Endodermal cell (in vitro differentiated cells): ENCODE data around the gene CACNA1A. TPM values are rescaled to one million over a fixed set of nuclear protein-coding genes. Genes with fewer than 3 reads are reported as not detected.
"Not testable (repeated sequence)": the region's sequence is repeated elsewhere in the genome, so short reads cannot be mapped to it uniquely, and the experiment has no call there.

ENCODE experiments used
- DNase-seq: peaks from one replicate; pipeline ENCODE4 v3.0.0-alpha.2; 2017
- H3K27ac ChIP-seq: 2 replicates; pipeline ENCODE4 v1.5.1; 2013; ENCODE audit warnings: mild to moderate bottlenecking, low read depth, low read length, moderate library complexity
- H3K27me3 ChIP-seq: 2 replicates; pipeline ENCODE4 v1.6.1; 2013; ENCODE audit warnings: mild to moderate bottlenecking, low read length, moderate library complexity; ENCODE audit not compliant: insufficient read depth, control insufficient read depth, poor library complexity, severe bottlenecking
- H3K36me3 ChIP-seq: 2 replicates; pipeline ENCODE4 v1.7.0; 2013; ENCODE audit warnings: mild to moderate bottlenecking, low read length, moderate library complexity; ENCODE audit not compliant: control insufficient read depth, insufficient read depth
- H3K4me1 ChIP-seq: one replicate; pipeline ENCODE4 v1.7.0; 2013; ENCODE audit warnings: low read length; ENCODE audit not compliant: control insufficient read depth, insufficient read depth
- H3K4me3 ChIP-seq: 2 replicates; pipeline ENCODE4 v1.5.1; 2013; ENCODE audit warnings: mild to moderate bottlenecking, low read length, moderate library complexity
- H3K9ac ChIP-seq: 2 replicates; pipeline ENCODE4 v1.6.1; 2013; ENCODE audit warnings: mild to moderate bottlenecking, low read length, moderate library complexity; ENCODE audit not compliant: poor library complexity, severe bottlenecking; ENCODE audit errors: extremely low read depth
- H3K9me3 ChIP-seq: 2 replicates; pipeline ENCODE4 v1.6.1; 2013; ENCODE audit warnings: mild to moderate bottlenecking, low read length, moderate library complexity; ENCODE audit not compliant: control insufficient read depth
- H3K27ac Mint-ChIP-seq: 2 replicates; pipeline ENCODE4 v1.8.0; 2020; ENCODE audit warnings: mixed read lengths
- H3K27me3 Mint-ChIP-seq: 2 replicates; pipeline ENCODE4 v1.8.0; 2021; ENCODE audit warnings: mild to moderate bottlenecking, mixed read lengths; ENCODE audit not compliant: insufficient read depth
- H3K36me3 Mint-ChIP-seq: 2 replicates; pipeline ENCODE4 v1.8.0; 2020; ENCODE audit warnings: low read depth, mixed read lengths
- H3K4me1 Mint-ChIP-seq: 2 replicates; pipeline ENCODE4 v1.8.0; 2020; ENCODE audit warnings: mixed read lengths
- H3K4me3 Mint-ChIP-seq: 2 replicates; pipeline ENCODE4 v1.8.0; 2020; ENCODE audit warnings: mild to moderate bottlenecking, moderate library complexity, mixed read lengths
- H3K9me3 Mint-ChIP-seq: 2 replicates; pipeline ENCODE4 v1.8.0; 2020; ENCODE audit warnings: mild to moderate bottlenecking, mixed read lengths
- WGBS, 2 experiments: methylation state at CpG; one replicate each; pipeline versions ENCODE4 v1.1.5 to v1.1.7; 2013; ENCODE audit warnings: missing lambda C conversion rate in 2 of 2, mixed read lengths in 1 of 2; ENCODE audit not compliant: insufficient coverage in 1 of 2, insufficient read length in 1 of 2; 5-methylcytosine and 5-hydroxymethylcytosine counted together
- total RNA-seq, 2 donors: library from RNA; stranded (reverse); fragmentation: NEBNext Ultra II Directional in 1 of 2; extraction: Animal tissue kit (Norgen Biotek cat#: 25700) in 1 of 2; gene quantifications; 2 replicates in 1 of 2; 3 replicates in 1 of 2; pipeline ENCODE4 v1.2.1, GENCODE V29; 2021
- TF ChIP-seq, protein P1 (sequence below): fragments of 200-600 bp; sonication (generic); conservative IDR thresholded peaks from 2 replicates; pipeline ENCODE4 v1.5.0; 2021; ENCODE audit warnings: antibody characterized with exemption, mild to moderate bottlenecking

CACNA1A gene
- total RNA-seq, 2 donors from 2014 or later, result 8.0 to 10.6 TPM

- H3K9ac ChIP-seq, result no peak overlapping the region
- no peak overlapping the region for H3K27ac ChIP-seq
- Mint-ChIP-seq H3K27me3 (no peaks in the 10 kb centered on the region), H3K9me3 (peaks cover 6% of the 10 kb centered on the region), H3K4me3 (no peak overlapping the region), H3K36me3 (no peaks in the 10 kb centered on the region), H3K4me1 (no peaks in the 10 kb centered on the region), H3K27ac (no peak overlapping the region)
- no peaks in the 10 kb centered on the region for H3K27me3 ChIP-seq
- 81 to 92% methylated on average over 13 to 19 of the region's 19 CpGs for WGBS, 2 experiments
- no peaks in the 10 kb centered on the region for H3K4me1 ChIP-seq
- H3K36me3 ChIP-seq, result no peaks in the 10 kb centered on the region
- no peak overlapping the region for H3K4me3 ChIP-seq
- TF ChIP-seq, protein P1, sequence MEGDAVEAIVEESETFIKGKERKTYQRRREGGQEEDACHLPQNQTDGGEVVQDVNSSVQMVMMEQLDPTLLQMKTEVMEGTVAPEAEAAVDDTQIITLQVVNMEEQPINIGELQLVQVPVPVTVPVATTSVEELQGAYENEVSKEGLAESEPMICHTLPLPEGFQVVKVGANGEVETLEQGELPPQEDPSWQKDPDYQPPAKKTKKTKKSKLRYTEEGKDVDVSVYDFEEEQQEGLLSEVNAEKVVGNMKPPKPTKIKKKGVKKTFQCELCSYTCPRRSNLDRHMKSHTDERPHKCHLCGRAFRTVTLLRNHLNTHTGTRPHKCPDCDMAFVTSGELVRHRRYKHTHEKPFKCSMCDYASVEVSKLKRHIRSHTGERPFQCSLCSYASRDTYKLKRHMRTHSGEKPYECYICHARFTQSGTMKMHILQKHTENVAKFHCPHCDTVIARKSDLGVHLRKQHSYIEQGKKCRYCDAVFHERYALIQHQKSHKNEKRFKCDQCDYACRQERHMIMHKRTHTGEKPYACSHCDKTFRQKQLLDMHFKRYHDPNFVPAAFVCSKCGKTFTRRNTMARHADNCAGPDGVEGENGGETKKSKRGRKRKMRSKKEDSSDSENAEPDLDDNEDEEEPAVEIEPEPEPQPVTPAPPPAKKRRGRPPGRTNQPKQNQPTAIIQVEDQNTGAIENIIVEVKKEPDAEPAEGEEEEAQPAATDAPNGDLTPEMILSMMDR, result no peak
- DNase-seq, result no peak
- H3K9me3 ChIP-seq, result no peaks in the 10 kb centered on the region
Observed at GRCh38 chr19:13190781-13191540, 315.3 kb downstream of the CACNA1A start.

DNA sequence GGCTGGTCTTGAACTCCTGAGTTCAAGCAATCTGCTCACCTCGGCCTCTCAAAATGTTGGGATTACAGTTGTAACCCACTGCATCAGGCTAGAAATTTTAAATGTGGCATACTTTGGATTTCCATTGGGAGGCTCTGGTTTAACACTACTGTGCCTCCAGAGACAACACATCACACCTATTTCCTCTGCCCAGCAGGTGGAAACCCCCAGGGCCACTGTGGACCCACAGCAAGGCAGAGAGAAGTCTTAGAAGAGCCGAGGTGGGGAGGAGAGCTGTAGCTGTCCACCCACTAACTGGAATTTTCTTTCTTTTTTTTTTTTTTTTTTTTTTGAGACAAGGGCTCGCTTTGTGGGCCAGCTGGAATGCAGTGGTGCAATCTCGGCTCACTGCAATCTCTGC lies 316.7 kb downstream of the CACNA1A start:
- Histone ChIP-seq H3K36me3 (no peaks in the 10 kb centered on the region), H3K4me1 (no peaks in the 10 kb centered on the region)
- no peaks in the 10 kb centered on the region for H3K4me1 Mint-ChIP-seq

DNA sequence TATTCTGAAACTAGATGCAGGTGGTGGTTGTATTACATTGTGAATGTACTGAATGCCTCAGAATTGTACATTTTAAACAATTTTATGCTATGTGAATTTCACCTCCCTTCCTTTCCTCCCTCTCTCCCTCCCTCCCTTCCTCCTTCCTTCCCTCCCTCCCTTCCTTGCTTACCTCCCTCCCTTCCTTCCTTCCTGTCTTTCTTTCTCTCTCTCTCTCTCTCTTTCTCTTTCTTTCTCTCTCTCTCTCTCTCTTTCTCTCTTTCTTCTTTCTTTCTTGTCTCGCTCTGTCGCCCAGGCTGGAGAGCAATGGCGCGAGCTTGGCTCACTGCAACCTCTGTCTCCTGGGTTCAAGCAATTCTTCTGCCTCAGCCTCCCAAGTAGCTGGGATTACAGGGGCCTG lies 318.9 kb downstream of the CACNA1A start:
- H3K27ac Mint-ChIP-seq, result no peak overlapping the region
- Histone ChIP-seq H3K4me3 (no peak overlapping the region), H3K27me3 (no peaks in the 10 kb centered on the region), H3K9ac (no peak overlapping the region), H3K4me1 (no peaks in the 10 kb centered on the region), H3K9me3 (no peaks in the 10 kb centered on the region), H3K36me3 (no peaks in the 10 kb centered on the region), H3K27ac (no peak overlapping the region)
- H3K4me3 Mint-ChIP-seq, result no peak overlapping the region
- peaks cover 6% of the 10 kb centered on the region for H3K9me3 Mint-ChIP-seq
- WGBS, 2 experiments, result 90 to 92% methylated on average over 4 of the region's 4 CpGs
- H3K27me3 Mint-ChIP-seq, result no peaks in the 10 kb centered on the region
- H3K4me1 Mint-ChIP-seq, result no peaks in the 10 kb centered on the region
- DNase-seq, result no peak
- H3K36me3 Mint-ChIP-seq, result no peaks in the 10 kb centered on the region
- TF ChIP-seq, protein P1, result no peak

More for the DNA sequence above, 316.7 kb downstream of the CACNA1A start:
- no peak overlapping the region for H3K4me3 ChIP-seq
- TF ChIP-seq, protein P1, result no peak
- H3K4me3 Mint-ChIP-seq, result no peak overlapping the region
- H3K36me3 Mint-ChIP-seq, result no peaks in the 10 kb centered on the region
- no peaks in the 10 kb centered on the region for H3K27me3 Mint-ChIP-seq
- no peak overlapping the region for H3K9ac ChIP-seq
- peak; percentile 55 for DNase-seq
- WGBS, 2 experiments, result 89 to 90% methylated on average over 3 to 4 of the region's 4 CpGs
- H3K27me3 ChIP-seq, result no peaks in the 10 kb centered on the region
- H3K27ac ChIP-seq, result no peak overlapping the region
- no peak overlapping the region for H3K27ac Mint-ChIP-seq
- H3K9me3 Mint-ChIP-seq, result peaks cover 6% of the 10 kb centered on the region
- no peaks in the 10 kb centered on the region for H3K9me3 ChIP-seq

- H3K9me3 Mint-ChIP-seq, H3K9ac ChIP-seq, H3K36me3 ChIP-seq, H3K4me3 Mint-ChIP-seq, H3K27me3 Mint-ChIP-seq, H3K4me1 Mint-ChIP-seq, H3K27ac ChIP-seq, H3K9me3 ChIP-seq, H3K27me3 ChIP-seq, H3K27ac Mint-ChIP-seq, H3K4me1 ChIP-seq, DNase-seq, H3K4me3 ChIP-seq, H3K36me3 Mint-ChIP-seq: not testable (repeated sequence)
- WGBS, 2 experiments, result 89 to 90% methylated on average over 17 to 38 of the region's 38 CpGs
Observed at GRCh38 chr19:13186688-13187087, 319.6 kb downstream of the CACNA1A start.

- H3K27me3 ChIP-seq, DNase-seq: not testable (repeated sequence)
- WGBS, 2 experiments, result 94 to 96% methylated on average over 17 to 22 of the region's 22 CpGs
Observed at GRCh38 chr19:13185763-13186657, 320.3 kb downstream of the CACNA1A start.

More at GRCh38 chr19:13185763-13186657, 320.3 kb downstream of the CACNA1A start:
- H3K36me3 ChIP-seq, H3K4me1 Mint-ChIP-seq, H3K9me3 Mint-ChIP-seq, H3K4me3 ChIP-seq, H3K9ac ChIP-seq, H3K9me3 ChIP-seq, H3K27ac ChIP-seq, H3K4me3 Mint-ChIP-seq, H3K4me1 ChIP-seq, H3K27ac Mint-ChIP-seq, H3K36me3 Mint-ChIP-seq, H3K27me3 Mint-ChIP-seq: not testable (repeated sequence)
